Measurements from ENCODE around the gene STAT5B. TPM values are rescaled to one million over a fixed set of nuclear protein-coding genes. Genes with fewer than 3 reads are reported as not detected.

Gene STAT5B
- total and polyA plus RNA-seq, 2 of the 13 experiments (the other 11 are each of a cell fraction or from before 2014, with no cell fraction given): 21.0 to 42.8 TPM

GRCh38 chr17:42248351-42249179, 27.6 kb downstream of the STAT5B start (continued):
- TF ChIP-seq ZMYM3 (CRISPR knock-in tag; IDR thresholded peaks at IDR 0.05): peak; percentile 36; the same call in 1 of the 2 replicates
- TF ChIP-seq RBM22 (optimal IDR thresholded peaks at IDR 0.05; ENCODE audit: low read length): no peak
- TF ChIP-seq ZNF180 (CRISPR knock-in tag; IDR thresholded peaks at IDR 0.05; ENCODE audit: borderline replicate concordance, low read depth): no peak
- no peak for TF ChIP-seq IRF9 (CRISPR knock-in tag; IDR thresholded peaks at IDR 0.05; ENCODE audit: borderline replicate concordance)
- no peak for TF ChIP-seq LBX2 (CRISPR knock-in tag; IDR thresholded peaks at IDR 0.05; ENCODE audit: borderline replicate concordance)
- no peak for TF ChIP-seq HIC2 (CRISPR knock-in tag; IDR thresholded peaks at IDR 0.05; ENCODE audit: low read depth)
- peak; percentile 27; the same call in 1 of the 2 replicates for TF ChIP-seq MIER3 (CRISPR knock-in tag; IDR thresholded peaks at IDR 0.05; ENCODE audit: borderline replicate concordance)
- peak; percentile 92 for TF ChIP-seq IRF2 (CRISPR knock-in tag; IDR thresholded peaks at IDR 0.05)
- TF ChIP-seq ZNF430 (CRISPR knock-in tag; IDR thresholded peaks at IDR 0.05): no peak
- no peak for TF ChIP-seq ZBTB34 (CRISPR knock-in tag; IDR thresholded peaks at IDR 0.05)
- no peak for TF ChIP-seq ZNF207 (IDR thresholded peaks at IDR 0.05; ENCODE audit: borderline replicate concordance)
- TF ChIP-seq ATM (IDR thresholded peaks at IDR 0.05; ENCODE audit: borderline replicate concordance): no peak
- TF ChIP-seq ZNF567 (CRISPR knock-in tag; IDR thresholded peaks at IDR 0.05; ENCODE audit: borderline replicate concordance): no peak
- no peak for TF ChIP-seq SIX4 (CRISPR knock-in tag; IDR thresholded peaks at IDR 0.05)
- no peak for TF ChIP-seq ZNF446 (CRISPR knock-in tag; IDR thresholded peaks at IDR 0.05)
- TF ChIP-seq ARNTL (CRISPR knock-in tag; IDR thresholded peaks at IDR 0.05): no peak
- TF ChIP-seq ZNF10 (CRISPR knock-in tag; IDR thresholded peaks at IDR 0.05; ENCODE audit: borderline replicate concordance, low read depth): no peak
- no peak for TF ChIP-seq PREB (CRISPR knock-in tag; IDR thresholded peaks at IDR 0.05)
- no peak for TF ChIP-seq AGO2 (optimal IDR thresholded peaks at IDR 0.05; ENCODE audit: low read depth, low read length)
- TF ChIP-seq NR2F2 (IDR thresholded peaks at IDR 0.05; ENCODE audit: borderline replicate concordance, low read depth): no peak
- no peak for TF ChIP-seq NPAS2 (CRISPR knock-in tag; IDR thresholded peaks at IDR 0.05; ENCODE audit: borderline replicate concordance)
- TF ChIP-seq KDM1A (CRISPR knock-in tag; IDR thresholded peaks at IDR 0.05): peak; percentile 61; the same call in 1 of the 2 replicates
